ENCODE data around the gene ETV6.

- TF ChIP-seq SUZ12 (IDR thresholded peaks at IDR 0.05; ENCODE audit: extremely low read depth, insufficient read depth, insufficient read length), result no peak
- TF ChIP-seq ZNF274 (IDR thresholded peaks at IDR 0.05; ENCODE audit: low read depth, low read length), result no peak
These were observed 294.6 kb downstream of the ETV6 start for GRCh38 chr12:11943919-11944700.
